DOHH2 (cell line): Measurements from ENCODE around the gene CNPY1.

ENCODE experiments used
- H3F3A ChIP-seq: fragments of 200-600 bp; sonication (generic), shearing (Covaris generic); 2 replicates; pipeline ENCODE4 v1.6.0; 2016; ENCODE audit warnings: antibody characterized with exemption, mild to moderate bottlenecking; ENCODE audit not compliant: control insufficient read depth, insufficient read depth
- H3K27ac ChIP-seq: fragments of 200-600 bp; sonication (generic); 2 replicates; pipeline ENCODE4 v1.5.1; 2014; ENCODE audit warnings: low read depth, mild to moderate bottlenecking, low read length, moderate library complexity
- H3K27me3 ChIP-seq: fragments of 200-600 bp; sonication (generic); 2 replicates; pipeline ENCODE4 v1.6.1; 2014; ENCODE audit warnings: mild to moderate bottlenecking, low read length, mixed read lengths; ENCODE audit not compliant: control insufficient read depth
- H3K36me3 ChIP-seq: fragments of 200-600 bp; sonication (generic); 2 replicates; pipeline ENCODE4 v1.6.1; 2014; ENCODE audit warnings: mild to moderate bottlenecking, low read length, moderate library complexity, mixed read lengths; ENCODE audit not compliant: control insufficient read depth
- H3K4me1 ChIP-seq: fragments of 200-600 bp; sonication (generic); 2 replicates; pipeline ENCODE4 v1.6.1; 2014; ENCODE audit warnings: mild to moderate bottlenecking, low read length, mixed read lengths; ENCODE audit not compliant: control insufficient read depth
- H3K4me2 ChIP-seq: fragments of 200-600 bp; sonication (generic); 2 replicates; pipeline ENCODE4 v1.6.0; 2014; ENCODE audit warnings: mild to moderate bottlenecking, low read length, moderate library complexity
- H3K4me3 ChIP-seq: fragments of 200-600 bp; sonication (generic); 2 replicates; pipeline ENCODE4 v1.5.1; 2014; ENCODE audit warnings: mild to moderate bottlenecking, low read length, mixed read lengths
- H3K79me2 ChIP-seq: fragments of 200-600 bp; sonication (generic); 2 replicates; pipeline ENCODE4 v1.6.1; 2014; ENCODE audit warnings: mild to moderate bottlenecking, low read length, mixed read lengths; ENCODE audit not compliant: control insufficient read depth
- H3K9me2 ChIP-seq: fragments of 200-600 bp; sonication (generic); replicated peaks from 2 replicates; pipeline ENCODE4 v1.6.1; 2014; ENCODE audit warnings: mild to moderate bottlenecking, low read length, mixed read lengths; ENCODE audit not compliant: control insufficient read depth
- H3K9me3 ChIP-seq: fragments of 200-600 bp; sonication (generic); 2 replicates; pipeline ENCODE4 v1.6.1; 2014; ENCODE audit warnings: antibody characterized with exemption, low read length, mixed read lengths; ENCODE audit not compliant: control insufficient read depth, insufficient read depth
- H4K20me1 ChIP-seq: fragments of 200-600 bp; sonication (generic); 2 replicates; pipeline ENCODE4 v1.6.0; 2014; ENCODE audit warnings: low read depth, mild to moderate bottlenecking, antibody characterized with exemption, low read length, moderate library complexity; ENCODE audit not compliant: control insufficient read depth, insufficient read depth
- EZH2phosphoT487 ChIP-seq: fragments of 200-600 bp; sonication (generic); IDR thresholded peaks from 2 replicates; pipeline ENCODE4 v1.6.1; 2017; ENCODE audit warnings: borderline replicate concordance, mild to moderate bottlenecking, antibody characterized with exemption, low read length, moderate library complexity, mixed read lengths
- TF ChIP-seq, protein P1 (sequence below): fragments of 200-600 bp; sonication (generic); IDR thresholded peaks from one replicate; pipeline ENCODE4 v1.5.1; 2014; ENCODE audit warnings: antibody characterized with exemption, mild to moderate bottlenecking, low read depth, low read length; ENCODE audit not compliant: poor library complexity, severe bottlenecking

Gene CNPY1

DNA sequence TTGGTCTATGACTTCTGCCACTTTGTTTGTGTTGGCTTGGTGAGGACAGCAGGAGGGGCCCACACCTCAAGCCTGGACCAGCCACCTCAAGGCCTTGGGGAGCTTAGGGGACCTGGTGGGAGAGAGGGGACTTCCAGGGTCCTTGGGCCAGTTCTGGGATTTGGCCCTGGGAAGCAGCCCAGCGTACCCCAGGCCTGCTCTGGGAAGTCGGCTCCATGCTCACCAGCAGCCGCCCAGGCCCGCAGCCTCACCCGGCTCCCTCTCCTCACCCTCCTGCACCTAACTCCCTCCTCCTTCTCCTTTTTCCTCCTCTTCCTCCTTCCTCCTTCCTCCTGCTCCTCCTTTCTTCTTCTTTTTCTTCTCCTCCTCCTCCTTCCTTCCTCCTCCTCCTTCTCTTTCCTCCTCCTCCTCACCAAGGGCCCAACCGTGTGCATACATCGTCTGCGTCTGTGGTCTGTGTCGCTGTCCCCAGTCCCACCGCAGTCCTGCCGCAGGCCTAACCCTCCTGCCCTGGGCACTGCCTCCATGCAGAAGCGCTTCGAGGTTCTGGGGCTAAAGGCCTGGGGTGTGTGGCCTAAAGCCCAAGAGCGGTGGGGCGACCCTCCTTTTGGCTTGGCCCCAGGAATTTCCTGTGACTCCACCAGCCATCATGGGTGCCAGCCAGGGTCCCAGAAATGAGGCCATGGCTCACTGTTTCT is 83.1 kb downstream of the CNPY1 start:
- H3F3A ChIP-seq, result no peaks in the 10 kb centered on the region
- 0 out of 2 replicates have a peak, but pooled peaks have one; percentile 32 for TF ChIP-seq EZH2phosphoT487
- TF ChIP-seq, protein P1, sequence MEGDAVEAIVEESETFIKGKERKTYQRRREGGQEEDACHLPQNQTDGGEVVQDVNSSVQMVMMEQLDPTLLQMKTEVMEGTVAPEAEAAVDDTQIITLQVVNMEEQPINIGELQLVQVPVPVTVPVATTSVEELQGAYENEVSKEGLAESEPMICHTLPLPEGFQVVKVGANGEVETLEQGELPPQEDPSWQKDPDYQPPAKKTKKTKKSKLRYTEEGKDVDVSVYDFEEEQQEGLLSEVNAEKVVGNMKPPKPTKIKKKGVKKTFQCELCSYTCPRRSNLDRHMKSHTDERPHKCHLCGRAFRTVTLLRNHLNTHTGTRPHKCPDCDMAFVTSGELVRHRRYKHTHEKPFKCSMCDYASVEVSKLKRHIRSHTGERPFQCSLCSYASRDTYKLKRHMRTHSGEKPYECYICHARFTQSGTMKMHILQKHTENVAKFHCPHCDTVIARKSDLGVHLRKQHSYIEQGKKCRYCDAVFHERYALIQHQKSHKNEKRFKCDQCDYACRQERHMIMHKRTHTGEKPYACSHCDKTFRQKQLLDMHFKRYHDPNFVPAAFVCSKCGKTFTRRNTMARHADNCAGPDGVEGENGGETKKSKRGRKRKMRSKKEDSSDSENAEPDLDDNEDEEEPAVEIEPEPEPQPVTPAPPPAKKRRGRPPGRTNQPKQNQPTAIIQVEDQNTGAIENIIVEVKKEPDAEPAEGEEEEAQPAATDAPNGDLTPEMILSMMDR, result no peak
- no peak overlapping the region for H3K4me3 ChIP-seq
- no peaks in the 10 kb centered on the region for H3K9me2 ChIP-seq
- no peaks in the 10 kb centered on the region for H3K79me2 ChIP-seq
- no peaks in the 10 kb centered on the region for H3K9me3 ChIP-seq
- no peak overlapping the region for H3K4me2 ChIP-seq
- H3K27ac ChIP-seq, result no peak overlapping the region
- no peaks in the 10 kb centered on the region for H4K20me1 ChIP-seq
- no peaks in the 10 kb centered on the region for H3K4me1 ChIP-seq
- H3K36me3 ChIP-seq, result no peaks in the 10 kb centered on the region
- H3K27me3 ChIP-seq, result peaks cover 35% of the 10 kb centered on the region

DNA sequence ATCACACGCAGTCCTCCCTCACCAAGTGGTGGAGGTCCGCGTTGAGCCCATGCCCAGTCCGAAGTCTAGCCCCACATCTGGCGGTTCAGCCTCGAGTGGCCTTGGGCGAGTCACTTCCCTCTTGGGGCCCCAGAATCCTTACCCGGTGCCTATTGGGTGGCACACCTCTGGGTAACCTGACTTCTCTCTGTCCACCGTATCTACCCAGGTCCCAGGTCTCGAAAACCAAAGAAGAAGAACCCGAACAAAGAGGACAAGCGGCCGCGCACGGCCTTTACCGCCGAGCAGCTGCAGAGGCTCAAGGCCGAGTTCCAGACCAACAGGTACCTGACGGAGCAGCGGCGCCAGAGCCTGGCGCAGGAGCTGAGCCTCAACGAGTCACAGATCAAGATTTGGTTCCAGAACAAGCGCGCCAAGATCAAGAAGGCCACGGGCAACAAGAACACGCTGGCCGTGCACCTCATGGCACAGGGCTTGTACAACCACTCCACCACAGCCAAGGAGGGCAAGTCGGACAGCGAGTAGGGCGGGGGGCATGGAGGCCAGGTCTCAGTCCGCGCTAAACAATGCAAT is 84.1 kb downstream of the CNPY1 start:
- Histone ChIP-seq H4K20me1 (no peaks in the 10 kb centered on the region), H3K4me2 (no peak overlapping the region), H3F3A (no peaks in the 10 kb centered on the region), H3K36me3 (no peaks in the 10 kb centered on the region), H3K4me3 (no peak overlapping the region), H3K27me3 (peaks cover 35% of the 10 kb centered on the region), H3K27ac (no peak overlapping the region), H3K9me2 (no peaks in the 10 kb centered on the region), H3K9me3 (no peaks in the 10 kb centered on the region), H3K4me1 (no peaks in the 10 kb centered on the region), H3K79me2 (no peaks in the 10 kb centered on the region)
- no peak for TF ChIP-seq EZH2phosphoT487
- TF ChIP-seq, protein P1, result no peak

DNA sequence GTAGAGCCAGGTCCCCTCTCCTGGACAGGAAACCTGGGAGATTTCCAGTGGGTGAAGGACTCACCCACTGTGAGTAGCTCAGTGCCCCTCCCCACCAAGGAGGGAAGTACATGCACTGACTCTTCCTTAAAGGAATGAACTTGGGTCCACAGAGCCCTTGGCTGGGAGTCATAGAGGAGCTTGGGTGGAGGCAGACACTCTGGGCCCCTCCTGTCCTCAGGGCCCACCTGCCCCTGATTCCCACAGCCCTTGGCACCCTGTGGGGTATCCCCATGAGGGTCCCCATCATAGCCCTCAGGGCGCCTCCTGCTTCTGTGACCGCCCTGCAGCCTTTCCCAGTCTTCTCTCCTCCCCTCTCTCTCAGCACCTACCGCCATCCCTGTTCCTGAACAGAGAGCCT is 84.7 kb downstream of the CNPY1 start:
- Histone ChIP-seq H3K27ac (no peak overlapping the region), H3K9me3 (no peaks in the 10 kb centered on the region), H3K4me3 (no peak overlapping the region), H3F3A (no peaks in the 10 kb centered on the region), H3K79me2 (no peaks in the 10 kb centered on the region), H3K27me3 (peaks cover 35% of the 10 kb centered on the region), H3K4me1 (no peaks in the 10 kb centered on the region), H3K9me2 (no peaks in the 10 kb centered on the region), H4K20me1 (no peaks in the 10 kb centered on the region), H3K4me2 (no peak overlapping the region), H3K36me3 (no peaks in the 10 kb centered on the region)
- TF ChIP-seq EZH2phosphoT487, result no peak
- TF ChIP-seq, protein P1, result no peak
